HG03432 (cell line): ENCODE measurements around the gene ULK2.

Source experiments
- ATAC-seq: cut with Tn5 transposase; IDR thresholded peaks from one replicate; pipeline ENCODE4 v1.9.1; 2021; ENCODE audit warnings: mild to moderate bottlenecking, moderate library complexity; ENCODE audit not compliant: unreplicated experiment

Gene ULK2

GRCh38 chr17:19729900-19730299 is 137.8 kb downstream of the ULK2 start:
- no peak for ATAC-seq

DNA sequence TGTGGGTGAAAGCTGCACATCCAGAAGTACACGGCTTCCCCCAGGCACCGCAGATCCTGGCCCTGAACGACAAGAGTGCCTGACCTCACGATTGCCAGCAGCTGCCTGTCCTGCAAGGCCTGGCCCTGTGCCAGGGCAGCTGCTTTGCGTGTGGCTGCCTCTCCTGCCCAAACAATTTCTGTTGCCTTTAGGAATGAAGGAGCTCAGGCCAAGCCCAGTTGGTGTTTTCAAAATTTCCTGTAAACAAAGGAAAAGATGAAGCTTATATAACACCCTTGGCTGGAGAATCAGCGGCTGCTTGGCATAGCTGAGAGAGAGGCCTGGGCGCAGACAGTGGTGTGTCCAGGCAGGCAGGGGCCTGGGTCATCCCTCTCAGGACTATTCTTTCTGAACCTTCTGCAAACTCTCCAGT is 139.6 kb downstream of the ULK2 start:
- ATAC-seq: no peak

- no peak for ATAC-seq
Measured at GRCh38 chr17:19727501-19728078, 140.1 kb downstream of the ULK2 start.

DNA sequence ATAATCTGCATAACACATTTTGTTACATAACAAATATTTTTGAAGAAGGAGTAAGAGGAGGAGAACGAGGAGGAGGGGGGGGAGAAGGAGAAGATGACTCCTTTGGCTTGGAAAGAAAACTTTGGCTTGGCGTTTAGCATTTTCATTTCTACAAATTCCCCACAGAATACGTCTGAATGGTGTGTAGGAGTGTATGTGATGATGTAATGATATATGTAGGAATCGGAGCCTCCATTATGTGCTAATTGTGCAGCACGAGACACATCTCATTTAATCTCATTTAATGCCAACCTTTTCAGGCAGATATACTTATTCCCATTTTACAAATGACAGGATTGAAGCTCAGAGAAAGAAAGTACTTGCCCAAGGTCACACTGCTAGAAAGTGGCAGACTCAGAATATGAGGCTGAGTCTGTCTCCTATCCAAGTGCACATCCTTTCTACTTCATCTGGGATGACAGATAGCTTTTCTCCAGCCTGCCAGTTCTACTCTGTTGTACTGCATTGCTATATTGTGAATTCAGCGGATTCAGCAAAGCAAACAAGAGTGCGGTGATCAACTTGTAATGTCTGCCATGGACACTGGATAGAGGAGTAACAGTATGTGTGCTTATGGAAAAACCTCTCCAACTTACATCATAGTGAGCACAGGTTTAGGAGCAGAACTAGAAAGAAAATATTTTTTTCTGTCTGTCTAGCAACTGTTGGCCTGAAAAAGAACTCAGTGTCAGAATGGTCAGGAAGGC is 140.9 kb downstream of the ULK2 start:
- no peak for ATAC-seq

- ATAC-seq: no peak
Measured at GRCh38 chr17:19725486-19725885, 142.2 kb downstream of the ULK2 start.

DNA sequence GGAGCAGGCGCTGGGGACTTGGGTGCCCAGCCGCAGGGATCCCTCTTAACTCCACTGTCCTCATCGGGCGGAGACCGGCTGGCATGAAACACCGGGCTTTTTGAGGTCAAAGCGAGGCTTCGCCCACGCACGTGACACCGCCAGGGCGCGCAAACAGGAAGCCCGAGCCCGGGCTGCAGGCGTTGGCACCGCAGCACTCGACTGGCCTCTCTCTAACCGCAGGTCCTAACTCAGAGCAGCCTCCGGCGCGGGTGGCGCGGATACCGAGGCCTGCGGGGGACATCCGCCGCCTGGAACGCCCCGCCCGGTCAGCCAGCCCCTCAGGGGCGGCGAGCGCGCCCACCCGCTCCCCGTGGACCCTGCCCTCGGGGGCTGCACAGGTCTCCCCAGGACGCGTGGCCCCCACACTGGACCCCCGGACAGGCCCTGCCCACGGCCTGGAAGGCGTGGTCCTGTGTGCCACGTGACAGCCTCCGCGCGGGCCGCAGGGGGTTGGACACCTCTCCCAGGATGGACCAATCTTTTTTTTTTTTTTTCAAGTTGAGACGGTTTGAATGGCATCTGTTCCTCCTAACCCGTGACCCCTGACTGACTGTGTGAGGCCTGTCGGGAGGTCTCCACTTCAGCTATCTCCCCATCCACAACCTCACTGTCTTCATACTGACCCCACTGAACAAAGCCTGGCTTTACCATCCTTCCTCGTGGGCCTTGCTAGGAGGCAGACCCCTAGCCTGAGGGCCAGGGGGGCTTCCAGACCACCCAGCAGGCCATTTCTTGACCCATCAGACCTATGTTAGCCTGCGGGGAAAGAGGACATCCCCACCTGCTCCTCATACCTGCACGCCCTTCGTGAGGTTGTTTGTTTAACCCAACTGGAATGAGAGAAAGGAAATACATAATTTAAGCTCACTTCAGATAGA is 143.0 kb downstream of the ULK2 start:
- ATAC-seq: no peak

DNA sequence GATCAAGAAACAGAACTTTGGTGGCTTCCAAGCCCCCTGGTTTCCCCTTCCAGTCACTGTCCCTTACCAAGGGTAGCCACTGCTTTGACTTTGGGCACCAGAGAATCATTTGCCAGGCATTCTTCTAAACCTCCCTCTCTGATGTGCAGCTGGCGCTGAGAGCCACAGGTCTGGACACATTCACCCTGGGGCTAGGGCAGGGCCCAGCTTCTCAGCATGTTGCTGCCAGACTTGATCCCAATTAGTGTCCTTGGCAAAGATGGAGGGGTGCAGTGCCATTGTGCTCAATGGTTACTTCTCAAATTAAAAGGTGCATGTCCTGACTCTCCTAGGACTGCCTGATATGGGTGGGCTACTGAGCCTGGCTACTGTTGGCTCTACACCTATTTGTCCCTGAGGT is 143.8 kb downstream of the ULK2 start:
- ATAC-seq: no peak
